ENCODE measurements around the gene ODF2. TPM values are rescaled to one million over a fixed set of nuclear protein-coding genes. Genes with fewer than 3 reads are reported as not detected.

ODF2 gene
- total RNA-seq, 1 experiment from 2014 or later, result 46.8 TPM

GRCh38 chr9:128454991-128455390 lies 815 bp upstream of the ODF2 start:
- ChIA-PET RAD21 (ENCODE audit: low non-redundant PET in 1 of 2, low total read pairs in 2 of 2, uncharacterized antibody in 2 of 2, unreplicated experiment in 2 of 2) (no interaction called here), POLR2A (no interaction called here), CTCF (interaction anchor here (1.3 kb wide), 1 partner anchor 16 kb away, joined by 7 read pairs; no protein-coding TSS in a partner anchor)
- Histone ChIP-seq H3K4me1 (ENCODE audit: control insufficient read depth in 1 of 2, insufficient read depth in 2 of 2, low read length in 2 of 2) (peaks cover 5 to 22% of the 10 kb centered on the region in 2 experiments; a peak in 3 of 4 replicates), H3K79me2 (ENCODE audit: insufficient read depth, low read length) (peaks cover 18% of the 10 kb centered on the region), H3K27me3 (ENCODE audit: insufficient read depth, low read length) (no peaks in the 10 kb centered on the region), H3K9ac (ENCODE audit: low read length) (no peak overlapping the region), H2AFZ (ENCODE audit: low read depth, low read length, poor library complexity, severe bottlenecking) (no peak overlapping the region), H3K4me3 (replicated peaks in 1 of 2; ENCODE audit: low read depth in 1 of 2, low read length in 2 of 2) (no peak overlapping the region), H3K9me3 (ENCODE audit: control insufficient read depth in 1 of 2, insufficient read depth in 1 of 2, low read depth in 1 of 2, low read length in 2 of 2) (no peaks in the 10 kb centered on the region), H3K36me3 (ENCODE audit: control insufficient read depth in 1 of 2, insufficient read depth in 2 of 2, low read length in 2 of 2) (peaks cover 2 to 8% of the 10 kb centered on the region in 2 experiments; a peak in 3 of 4 replicates), H3K27ac (ENCODE audit: low read depth, low read length) (no peak overlapping the region), H4K20me1 (ENCODE audit: insufficient read depth) (no peaks in the 10 kb centered on the region), H3K9me2 (ENCODE audit: insufficient read depth) (no peaks in the 10 kb centered on the region), H3K4me2 (ENCODE audit: low read length) (peak overlapping the region; percentile 92; the same call in 1 of the 2 replicates)
- no peak for ATAC-seq
- TSS peak; percentile 73 for BruUV-seq (replicated peaks)
- TF ChIP-seq TCF7L2 (IDR thresholded peaks at IDR 0.05; ENCODE audit: borderline replicate concordance, extremely low read depth, insufficient read depth, insufficient read length) (no peak), EZH2phosphoT487 (IDR thresholded peaks at IDR 0.05; ENCODE audit: borderline replicate concordance) (no peak), ELF1 (IDR thresholded peaks at IDR 0.05; ENCODE audit: borderline replicate concordance, low read depth) (no peak), JUND (IDR thresholded peaks at IDR 0.05) (no peak), ATF3 (IDR thresholded peaks at IDR 0.05) (no peak), CEBPB (IDR thresholded peaks at IDR 0.05; ENCODE audit: low read depth) (no peak), YY1 (IDR thresholded peaks at IDR 0.05; ENCODE audit: extremely low read depth, insufficient replicate concordance, low read depth, low read length) (no peak), REST (IDR thresholded peaks at IDR 0.05; ENCODE audit: low read depth) (no peak), POLR2AphosphoS5 (IDR thresholded peaks at IDR 0.05; ENCODE audit: low read depth, low read length) (no peak), EGR1 (IDR thresholded peaks at IDR 0.05; ENCODE audit: low read depth) (no peak), ZNF274 (IDR thresholded peaks at IDR 0.05; ENCODE audit: low read depth, low read length) (no peak), SRF (IDR thresholded peaks at IDR 0.05; ENCODE audit: low read depth) (no peak), SIN3A (IDR thresholded peaks at IDR 0.05; ENCODE audit: low read depth) (no peak)
- TF ChIP-seq, protein P1, sequence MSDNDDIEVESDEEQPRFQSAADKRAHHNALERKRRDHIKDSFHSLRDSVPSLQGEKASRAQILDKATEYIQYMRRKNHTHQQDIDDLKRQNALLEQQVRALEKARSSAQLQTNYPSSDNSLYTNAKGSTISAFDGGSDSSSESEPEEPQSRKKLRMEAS (IDR thresholded peaks at IDR 0.05), result no peak
- DNase-seq (ENCODE audit: low read depth, low spot score), result no peak
- intact Hi-C loops (cut with micrococcal nuclease), result loop anchor here (5.0 kb wide), 1 partner anchor 97 kb away; the partner anchor contains the start of gene SPTAN1
